HL-60 (cell line): ENCODE data around the gene FOXJ3.

Experiments
- CTCF ChIP-seq: IDR thresholded peaks from one replicate; pipeline ENCODE4 v1.5.1; 2011; ENCODE audit warnings: low read length, control low read depth, inconsistent platforms; ENCODE audit not compliant: insufficient read depth
- POLR2AphosphoS5 ChIP-seq: IDR thresholded peaks from 2 replicates; pipeline ENCODE4 v1.6.1; 2012; ENCODE audit warnings: low read depth

- TF ChIP-seq CTCF = no peak
- TF ChIP-seq POLR2AphosphoS5 = no peak
These were observed 167.2 kb downstream of the FOXJ3 start for GRCh38 chr1:42167611-42168390.
